ENCODE measurements around the gene NR2E3.

The NR2E3 gene

DNA sequence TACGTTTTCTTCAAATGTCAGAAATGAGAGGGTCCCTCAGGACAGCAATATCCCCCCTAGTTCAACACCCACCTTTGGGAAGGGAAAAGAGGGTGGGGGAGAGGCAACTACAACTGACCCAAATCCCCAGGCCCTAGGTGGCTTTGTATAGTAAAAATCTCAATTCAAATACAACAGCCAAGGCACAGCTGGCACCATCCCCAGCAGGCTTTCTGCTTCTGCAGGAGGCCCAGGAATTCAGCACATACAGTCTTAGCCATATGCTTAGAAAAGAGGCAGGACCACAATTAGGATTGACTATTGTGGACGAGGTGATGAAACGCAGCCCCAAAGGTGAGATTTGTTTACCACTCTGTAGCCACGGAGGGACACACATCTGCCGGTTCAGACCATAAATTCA lies 15.8 kb downstream of the NR2E3 start:
- Histone ChIP-seq H3K4me3 (ENCODE audit: low read depth in 1 of 2, low read length in 2 of 2) (no peak overlapping the region), H2AFZ (ENCODE audit: low read depth, low read length) (no peak overlapping the region), H3K4me1 (ENCODE audit: insufficient read depth, low read length) (no peaks in the 10 kb centered on the region), H3K4me2 (ENCODE audit: insufficient read depth, low read length) (no peak overlapping the region), H3K27me3 (ENCODE audit: insufficient read depth, low read length, poor library complexity) (no peaks in the 10 kb centered on the region), H3K9me3 (ENCODE audit: insufficient read depth, low read length, severe bottlenecking) (no peaks in the 10 kb centered on the region), H3K36me3 (ENCODE audit: insufficient read depth, low read length) (peaks cover 24% of the 10 kb centered on the region; the same call in 1 of the 2 replicates), H3K9ac (ENCODE audit: low read depth, low read length) (no peak overlapping the region), H3K27ac (ENCODE audit: low read length) (no peak overlapping the region), H3K79me2 (ENCODE audit: insufficient read depth, low read length) (no peaks in the 10 kb centered on the region), H4K20me1 (ENCODE audit: insufficient read depth, low read length) (no peaks in the 10 kb centered on the region)
- no peak for DNase-seq
- ATAC-seq (ENCODE audit: insufficient read depth, low read depth), result no peak
- TF ChIP-seq, protein P1, sequence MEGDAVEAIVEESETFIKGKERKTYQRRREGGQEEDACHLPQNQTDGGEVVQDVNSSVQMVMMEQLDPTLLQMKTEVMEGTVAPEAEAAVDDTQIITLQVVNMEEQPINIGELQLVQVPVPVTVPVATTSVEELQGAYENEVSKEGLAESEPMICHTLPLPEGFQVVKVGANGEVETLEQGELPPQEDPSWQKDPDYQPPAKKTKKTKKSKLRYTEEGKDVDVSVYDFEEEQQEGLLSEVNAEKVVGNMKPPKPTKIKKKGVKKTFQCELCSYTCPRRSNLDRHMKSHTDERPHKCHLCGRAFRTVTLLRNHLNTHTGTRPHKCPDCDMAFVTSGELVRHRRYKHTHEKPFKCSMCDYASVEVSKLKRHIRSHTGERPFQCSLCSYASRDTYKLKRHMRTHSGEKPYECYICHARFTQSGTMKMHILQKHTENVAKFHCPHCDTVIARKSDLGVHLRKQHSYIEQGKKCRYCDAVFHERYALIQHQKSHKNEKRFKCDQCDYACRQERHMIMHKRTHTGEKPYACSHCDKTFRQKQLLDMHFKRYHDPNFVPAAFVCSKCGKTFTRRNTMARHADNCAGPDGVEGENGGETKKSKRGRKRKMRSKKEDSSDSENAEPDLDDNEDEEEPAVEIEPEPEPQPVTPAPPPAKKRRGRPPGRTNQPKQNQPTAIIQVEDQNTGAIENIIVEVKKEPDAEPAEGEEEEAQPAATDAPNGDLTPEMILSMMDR (IDR thresholded peaks at IDR 0.05; ENCODE audit: borderline replicate concordance, extremely low read depth, low read length, poor library complexity, severe bottlenecking), result no peak
- TF ChIP-seq EZH2 (IDR thresholded peaks at IDR 0.05; ENCODE audit: borderline replicate concordance, low read depth, low read length, severe bottlenecking), result no peak

DNA sequence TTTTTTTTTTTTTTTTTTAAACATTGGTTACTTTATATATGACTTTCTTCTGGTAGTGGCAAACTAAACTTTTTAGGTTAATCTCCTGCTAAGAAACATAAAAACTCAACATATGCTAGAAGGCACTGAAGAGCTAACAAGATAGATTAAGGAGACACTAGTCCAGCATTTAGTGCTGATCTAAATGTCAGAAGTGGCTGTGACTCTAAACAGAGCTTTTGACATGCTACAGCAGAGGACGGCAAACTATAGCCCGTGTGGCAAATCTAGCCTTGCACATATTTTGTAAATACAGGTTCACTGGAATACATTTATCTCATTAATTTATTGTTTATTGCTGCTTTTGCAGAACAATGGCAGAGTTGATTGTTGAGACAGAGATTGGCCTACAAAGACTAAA lies 20.6 kb downstream of the NR2E3 start:
- Histone ChIP-seq H3K4me3 (ENCODE audit: low read depth in 1 of 2, low read length in 2 of 2) (no peak overlapping the region), H3K4me2 (ENCODE audit: insufficient read depth, low read length) (no peak overlapping the region), H3K36me3 (ENCODE audit: insufficient read depth, low read length) (peaks cover 24% of the 10 kb centered on the region; the same call in 1 of the 2 replicates), H3K79me2 (ENCODE audit: insufficient read depth, low read length) (no peaks in the 10 kb centered on the region), H2AFZ (ENCODE audit: low read depth, low read length) (no peak overlapping the region), H3K27ac (ENCODE audit: low read length) (no peak overlapping the region), H3K9me3 (ENCODE audit: insufficient read depth, low read length, severe bottlenecking) (no peaks in the 10 kb centered on the region), H4K20me1 (ENCODE audit: insufficient read depth, low read length) (no peaks in the 10 kb centered on the region), H3K27me3 (ENCODE audit: insufficient read depth, low read length, poor library complexity) (no peaks in the 10 kb centered on the region), H3K9ac (ENCODE audit: low read depth, low read length) (no peak overlapping the region), H3K4me1 (ENCODE audit: insufficient read depth, low read length) (no peaks in the 10 kb centered on the region)
- ATAC-seq (ENCODE audit: insufficient read depth, low read depth) (no peak), DNase-seq (no peak)
- TF ChIP-seq, protein P1 (IDR thresholded peaks at IDR 0.05; ENCODE audit: borderline replicate concordance, extremely low read depth, low read length, poor library complexity, severe bottlenecking), result no peak
- no peak for TF ChIP-seq EZH2 (IDR thresholded peaks at IDR 0.05; ENCODE audit: borderline replicate concordance, low read depth, low read length, severe bottlenecking)

DNA sequence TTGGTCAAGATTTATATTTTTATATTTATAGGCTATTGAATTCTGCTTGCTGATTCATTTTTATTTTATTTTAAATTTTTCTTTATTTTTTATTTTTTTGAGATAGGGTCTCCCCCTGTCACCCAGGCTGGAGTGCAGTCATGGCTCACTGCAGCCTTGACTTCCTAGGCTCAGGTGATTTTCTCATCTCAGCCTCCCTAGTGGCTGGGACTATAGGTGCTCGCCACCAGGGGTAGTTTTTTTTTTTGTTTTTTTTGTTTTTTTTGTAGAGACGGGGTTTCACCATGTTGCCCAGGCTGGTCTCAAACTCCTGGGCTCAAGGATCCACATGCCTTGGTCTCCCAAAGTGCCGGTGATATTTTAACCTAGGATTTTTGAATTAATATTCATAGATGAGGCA lies 31.2 kb downstream of the NR2E3 start:
- TF ChIP-seq, protein P1 (IDR thresholded peaks at IDR 0.05; ENCODE audit: borderline replicate concordance, extremely low read depth, low read length, poor library complexity, severe bottlenecking), result no peak
- no peak for TF ChIP-seq EZH2 (IDR thresholded peaks at IDR 0.05; ENCODE audit: borderline replicate concordance, low read depth, low read length, severe bottlenecking)
- Histone ChIP-seq H3K36me3 (ENCODE audit: insufficient read depth, low read length) (no peaks in the 10 kb centered on the region; the same call in 1 of the 2 replicates), H3K4me3 (ENCODE audit: low read depth in 1 of 2, low read length in 2 of 2) (no peak overlapping the region), H3K79me2 (ENCODE audit: insufficient read depth, low read length) (no peaks in the 10 kb centered on the region), H3K4me2 (ENCODE audit: insufficient read depth, low read length) (no peak overlapping the region), H3K9me3 (ENCODE audit: insufficient read depth, low read length, severe bottlenecking) (no peaks in the 10 kb centered on the region), H3K9ac (ENCODE audit: low read depth, low read length) (no peak overlapping the region), H3K4me1 (ENCODE audit: insufficient read depth, low read length) (no peaks in the 10 kb centered on the region), H4K20me1 (ENCODE audit: insufficient read depth, low read length) (no peaks in the 10 kb centered on the region), H2AFZ (ENCODE audit: low read depth, low read length) (no peak overlapping the region), H3K27ac (ENCODE audit: low read length) (no peak overlapping the region), H3K27me3 (ENCODE audit: insufficient read depth, low read length, poor library complexity) (no peaks in the 10 kb centered on the region)
- ATAC-seq (ENCODE audit: insufficient read depth, low read depth), result no peak
- no peak for DNase-seq

DNA sequence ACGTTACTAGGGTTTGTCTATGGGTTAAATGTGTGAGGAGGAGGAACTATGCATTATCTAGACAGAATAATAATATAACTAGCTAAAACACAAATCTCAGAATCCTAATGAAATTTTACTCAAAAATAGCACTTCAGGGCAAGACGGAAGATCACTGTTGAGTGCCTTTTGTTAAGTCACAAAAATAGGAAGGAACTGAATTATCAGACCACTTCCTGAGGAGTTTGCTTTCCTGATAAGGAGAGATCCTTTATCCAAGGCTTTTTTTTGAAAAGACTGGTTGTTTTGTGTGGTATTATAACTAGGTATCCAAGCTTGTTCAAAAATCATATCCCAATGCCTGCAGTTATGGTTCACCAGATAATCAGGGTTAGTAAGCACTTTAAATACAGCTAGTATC lies 34.6 kb downstream of the NR2E3 start:
- H3K9me3 ChIP-seq (ENCODE audit: insufficient read depth, low read length, severe bottlenecking), result no peaks in the 10 kb centered on the region
- H3K27me3 ChIP-seq (ENCODE audit: insufficient read depth, low read length, poor library complexity), result no peaks in the 10 kb centered on the region
- H3K79me2 ChIP-seq (ENCODE audit: insufficient read depth, low read length), result no peaks in the 10 kb centered on the region
- no peak overlapping the region for H3K4me2 ChIP-seq (ENCODE audit: insufficient read depth, low read length)
- H3K4me1 ChIP-seq (ENCODE audit: insufficient read depth, low read length), result no peaks in the 10 kb centered on the region
- H4K20me1 ChIP-seq (ENCODE audit: insufficient read depth, low read length), result no peaks in the 10 kb centered on the region
- TF ChIP-seq, protein P1 (IDR thresholded peaks at IDR 0.05; ENCODE audit: borderline replicate concordance, extremely low read depth, low read length, poor library complexity, severe bottlenecking), result no peak
- no peak overlapping the region for H2AFZ ChIP-seq (ENCODE audit: low read depth, low read length)
- no peak overlapping the region for H3K9ac ChIP-seq (ENCODE audit: low read depth, low read length)
- no peak overlapping the region for H3K4me3 ChIP-seq (ENCODE audit: low read depth in 1 of 2, low read length in 2 of 2)
- DNase-seq, result no peak
- H3K36me3 ChIP-seq (ENCODE audit: insufficient read depth, low read length), result peaks cover 14% of the 10 kb centered on the region; the same call in 1 of the 2 replicates
- no peak overlapping the region for H3K27ac ChIP-seq (ENCODE audit: low read length)
- no peak for ATAC-seq (ENCODE audit: insufficient read depth, low read depth)
